GM08714 (cell line): ENCODE data around the gene ST6GALNAC1.
"Not testable (repeated sequence)": the region's sequence is repeated elsewhere in the genome, so short reads cannot be mapped to it uniquely, and the experiment has no call there.

ENCODE experiments used
- H3K4me3 ChIP-seq: fragments of 200-500 bp; sonication (Bioruptor generic); 2 replicates; pipeline ENCODE4 v1.5.1; 2014; ENCODE audit warnings: mild to moderate bottlenecking, low read length, inconsistent platforms
- ZNF274 ChIP-seq: IDR thresholded peaks from 2 replicates; pipeline ENCODE4 v1.6.1; 2012; ENCODE audit warnings: mild to moderate bottlenecking, low read depth, low read length

The ST6GALNAC1 gene

DNA sequence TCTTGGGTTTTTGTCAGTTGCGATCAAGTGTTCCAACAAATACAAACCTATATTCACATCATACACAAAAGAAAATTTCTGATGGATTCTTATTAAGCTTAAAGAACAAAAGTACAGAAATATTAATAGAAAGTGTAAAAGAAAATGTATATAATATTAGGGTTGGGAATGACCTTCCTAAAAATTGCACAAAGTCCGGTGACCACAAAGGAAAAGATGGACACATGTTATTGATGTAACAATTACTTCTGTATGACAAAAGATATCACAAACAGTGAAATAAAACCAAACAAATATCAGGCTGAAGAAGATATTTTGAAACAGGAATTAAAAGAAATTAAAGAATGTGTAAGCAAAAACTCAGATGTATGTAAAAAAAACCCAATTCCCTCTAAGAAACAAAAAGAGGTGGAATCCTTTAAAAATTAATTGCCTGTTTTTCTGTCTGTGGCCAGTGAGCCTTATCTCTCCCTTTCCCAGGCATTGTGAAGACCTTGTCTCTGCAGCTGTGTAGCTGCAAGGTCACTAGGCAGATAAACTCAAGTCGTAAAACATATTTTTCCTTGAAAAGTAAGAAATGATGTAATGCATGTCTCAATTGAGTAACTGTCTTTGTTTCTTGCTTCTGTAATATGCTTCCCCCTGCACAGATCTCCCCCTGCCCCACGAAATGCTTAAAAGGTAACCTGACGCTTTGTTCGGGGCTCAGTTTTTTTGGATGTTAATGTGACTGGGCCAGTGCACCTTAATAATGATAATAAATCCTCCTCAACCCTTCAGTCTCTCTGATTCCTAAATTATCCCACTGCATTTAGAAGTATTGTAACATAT, 2.8 kb downstream of the ST6GALNAC1 start:
- H3K4me3 ChIP-seq, result no peak overlapping the region
- no peak for TF ChIP-seq ZNF274

DNA sequence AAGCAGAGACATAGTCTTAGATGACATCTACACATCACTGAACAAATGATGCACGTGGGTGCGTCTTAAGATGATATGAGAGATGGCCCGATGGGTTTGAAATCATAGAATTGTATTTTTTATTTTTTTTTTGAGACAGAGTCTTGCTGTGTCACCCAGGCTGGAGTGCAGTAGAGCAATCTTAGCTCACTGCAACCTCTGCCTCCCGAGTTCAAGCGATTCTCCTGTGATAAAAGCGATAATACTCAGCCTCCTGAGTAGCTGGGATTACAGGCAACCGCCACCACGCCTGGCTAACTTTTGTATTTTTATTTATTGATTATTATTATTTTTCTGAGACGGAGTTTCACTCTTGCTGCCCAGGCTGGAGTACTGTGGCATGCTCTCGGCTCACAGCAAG, 5.3 kb downstream of the ST6GALNAC1 start:
- H3K4me3 ChIP-seq, result no peak overlapping the region
- TF ChIP-seq ZNF274, result no peak

DNA sequence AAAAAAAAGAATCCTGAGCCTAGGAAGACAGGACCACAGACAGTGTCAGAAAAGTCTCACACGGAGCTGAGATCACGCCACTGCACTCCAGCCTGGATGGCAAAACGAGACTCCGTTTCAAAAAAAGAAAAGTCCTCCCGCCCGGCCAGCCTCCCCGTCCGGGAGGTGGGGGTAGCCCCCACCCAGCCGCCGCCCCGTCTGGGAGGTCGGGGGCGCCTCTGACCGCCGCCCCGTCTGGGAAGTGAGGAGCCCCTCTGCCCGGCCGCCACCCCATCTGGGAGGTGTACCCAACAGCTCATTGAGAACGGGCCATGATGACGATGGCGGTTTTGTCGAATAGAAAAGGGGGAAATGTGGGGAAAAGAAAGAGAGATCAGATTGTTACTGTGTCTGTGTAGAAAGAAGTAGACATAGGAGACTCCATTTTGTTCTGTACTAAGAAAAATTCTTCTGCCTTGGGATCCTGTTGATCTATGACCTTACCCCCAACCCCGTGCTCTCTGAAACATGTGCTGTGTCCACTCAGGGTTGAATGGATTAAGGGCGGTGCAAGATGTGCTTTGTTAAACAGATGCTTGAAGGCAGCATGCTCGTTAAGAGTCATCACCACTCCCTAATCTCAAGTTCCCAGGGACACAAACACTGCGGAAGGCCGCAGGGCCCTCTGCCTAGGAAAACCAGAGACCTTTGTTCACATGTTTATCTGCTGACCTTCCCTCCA, 6.9 kb downstream of the ST6GALNAC1 start:
- H3K4me3 ChIP-seq, result not testable (repeated sequence)

DNA sequence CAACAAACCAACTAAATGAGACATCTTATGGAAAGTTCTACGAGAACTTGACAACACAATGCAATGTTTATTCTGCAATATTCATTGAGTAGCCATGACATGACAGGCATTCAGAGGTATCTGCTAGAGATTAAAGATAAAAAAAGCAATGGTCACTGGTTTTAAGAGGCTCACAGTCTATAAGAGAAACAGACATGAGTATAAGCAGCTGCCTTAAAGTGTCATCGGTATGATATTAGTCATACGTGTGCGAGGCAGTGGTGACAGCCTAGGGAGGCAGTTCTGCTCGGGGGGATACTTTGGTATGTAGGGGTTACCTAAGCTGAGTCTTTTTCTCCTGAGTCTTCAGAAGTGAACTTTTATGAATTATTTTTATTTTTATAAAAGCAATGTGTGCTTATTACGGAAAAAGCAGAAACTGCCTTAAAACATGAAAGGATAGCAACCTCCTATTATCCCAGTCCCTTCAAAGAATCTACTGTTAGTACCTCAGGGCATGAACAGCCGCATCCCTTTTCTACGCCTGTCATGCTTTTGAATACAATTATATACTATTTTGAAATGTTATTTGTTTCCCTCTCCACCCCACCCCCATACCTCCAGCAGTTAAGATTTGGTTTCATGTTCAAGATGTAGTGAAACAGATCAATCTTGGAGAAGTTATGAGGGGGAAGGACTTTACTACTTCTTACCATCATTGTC, 7.7 kb downstream of the ST6GALNAC1 start:
- H3K4me3 ChIP-seq, result no peak overlapping the region
- TF ChIP-seq ZNF274, result no peak

DNA sequence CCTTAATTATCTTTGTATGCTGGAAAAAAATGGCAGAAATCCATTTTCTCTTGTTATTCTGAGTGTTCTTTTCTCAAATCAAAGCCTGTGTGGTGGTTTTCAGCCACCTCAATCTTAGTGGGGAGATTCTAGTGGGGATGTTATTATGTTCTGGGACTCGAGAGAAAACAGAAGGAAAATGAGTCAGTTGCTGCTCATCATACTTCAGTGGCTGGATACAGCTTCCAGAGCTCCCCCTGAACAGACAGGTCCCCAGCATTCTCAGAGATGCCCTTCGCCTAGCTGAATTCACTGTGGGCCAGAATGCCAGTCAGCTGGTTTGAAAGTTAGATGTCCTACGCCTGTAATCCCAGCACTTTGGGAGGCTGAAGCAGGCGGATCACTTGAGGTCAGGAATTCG, 8.5 kb downstream of the ST6GALNAC1 start:
- no peak for TF ChIP-seq ZNF274
- H3K4me3 ChIP-seq, result no peak overlapping the region

DNA sequence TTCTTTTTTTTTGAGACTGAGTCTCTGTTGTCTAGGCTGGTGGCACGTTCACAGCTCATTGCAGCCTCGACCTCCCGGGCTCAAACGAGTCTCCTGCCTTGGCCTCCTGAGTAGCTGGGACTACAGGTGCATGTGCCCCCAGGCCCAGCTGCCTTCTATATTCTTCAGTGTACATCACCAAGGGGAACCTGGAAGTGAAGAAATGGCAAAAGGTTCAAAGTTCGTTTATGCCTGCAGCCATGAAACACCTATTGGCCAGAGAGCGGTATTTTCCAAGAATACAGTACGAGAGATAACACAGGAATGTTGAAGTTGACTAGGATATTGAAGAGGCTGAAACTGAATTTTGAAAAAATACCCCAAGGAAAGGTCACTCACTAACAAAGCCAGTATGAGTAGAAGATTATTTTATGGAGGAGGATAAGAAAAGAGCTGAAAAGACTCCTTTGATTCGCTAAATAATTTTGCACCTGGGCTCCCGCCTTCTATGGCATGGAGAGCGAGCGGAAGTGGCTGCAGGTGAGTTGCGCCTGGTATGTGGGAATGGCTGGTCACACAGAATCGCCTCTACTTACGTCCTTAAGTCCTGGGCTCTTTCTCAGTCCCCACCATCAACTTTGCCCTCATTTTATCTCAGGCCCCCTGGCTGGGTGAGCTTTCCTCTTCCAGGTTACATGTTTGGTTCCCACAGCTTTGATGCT, 9.8 kb downstream of the ST6GALNAC1 start:
- no peak for TF ChIP-seq ZNF274
- no peak overlapping the region for H3K4me3 ChIP-seq

DNA sequence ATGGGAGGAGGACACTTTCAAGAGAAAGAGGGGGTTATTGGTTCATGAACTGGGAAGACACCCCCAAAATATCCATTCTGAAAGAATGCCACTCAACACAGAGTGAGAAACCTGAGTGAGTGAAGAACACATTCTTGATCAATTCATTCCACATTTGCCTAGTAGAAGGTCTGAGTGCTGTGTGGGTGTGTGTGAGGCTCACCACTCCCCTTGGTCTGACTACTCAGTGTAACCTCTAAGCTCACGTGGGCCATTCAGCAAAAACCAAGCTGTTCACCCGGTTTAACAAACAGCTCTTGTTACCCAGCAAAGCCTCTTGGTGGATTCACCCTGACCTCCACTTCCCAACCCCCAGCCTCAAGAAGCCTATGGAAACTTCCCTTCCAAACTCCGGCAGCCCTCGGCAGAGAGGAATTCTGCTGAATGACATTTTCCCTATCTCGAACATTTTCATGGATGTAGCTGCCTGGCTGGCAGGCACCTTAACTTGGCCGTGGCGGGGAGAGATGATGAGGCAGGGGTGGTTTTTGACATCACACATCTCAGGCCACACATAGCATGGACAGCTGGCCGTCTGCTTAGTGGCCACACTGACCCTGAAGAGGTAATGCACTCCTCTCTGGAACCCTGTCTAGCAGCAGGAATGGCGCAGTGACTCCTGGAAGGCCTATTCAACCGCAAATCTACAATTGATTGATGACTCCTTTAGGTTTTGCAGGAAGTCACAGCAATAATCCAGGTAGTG, 11.6 kb downstream of the ST6GALNAC1 start:
- no peak overlapping the region for H3K4me3 ChIP-seq
- TF ChIP-seq ZNF274, result no peak

DNA sequence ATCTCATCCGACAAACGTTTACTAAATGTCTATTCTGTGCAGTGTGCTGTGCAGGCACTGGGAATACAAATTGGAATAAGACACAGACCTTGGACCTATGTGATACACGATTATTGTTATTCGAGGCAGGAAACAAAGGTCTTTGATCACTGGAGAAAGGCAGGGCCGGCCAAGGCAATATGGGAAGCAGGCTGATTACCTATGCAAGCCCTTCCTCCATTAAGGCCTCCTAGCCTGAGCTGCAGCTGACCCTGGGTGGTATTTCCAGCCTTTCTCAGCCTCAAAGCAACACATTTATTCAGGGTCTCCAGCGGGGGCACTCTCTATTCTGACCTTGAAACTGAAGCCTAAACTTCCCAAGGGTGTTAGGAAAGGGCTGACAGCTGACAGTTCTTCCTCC, 13.4 kb downstream of the ST6GALNAC1 start:
- H3K4me3 ChIP-seq, result no peak overlapping the region
- TF ChIP-seq ZNF274, result no peak

DNA sequence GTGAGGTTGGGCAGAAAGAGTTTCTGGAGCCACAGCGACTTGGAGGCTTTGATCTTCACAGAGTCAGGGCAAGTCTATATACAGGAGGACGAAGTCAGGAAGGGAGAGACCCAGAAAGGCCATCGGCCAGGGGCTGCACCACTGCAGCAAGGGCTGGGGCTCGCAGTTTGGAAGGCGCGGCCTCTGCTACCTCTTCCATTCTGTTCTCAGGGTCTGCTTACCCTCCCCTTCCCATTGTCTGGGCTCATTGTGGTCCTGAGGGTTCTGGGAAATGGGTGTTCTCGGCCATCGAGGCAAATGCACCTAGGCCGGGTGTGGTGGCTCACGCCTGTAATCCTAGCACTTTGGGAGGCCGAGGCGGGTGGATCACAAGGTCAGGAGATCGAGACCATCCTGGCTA, 16.0 kb downstream of the ST6GALNAC1 start:
- H3K4me3 ChIP-seq, result no peak overlapping the region
- no peak for TF ChIP-seq ZNF274

DNA sequence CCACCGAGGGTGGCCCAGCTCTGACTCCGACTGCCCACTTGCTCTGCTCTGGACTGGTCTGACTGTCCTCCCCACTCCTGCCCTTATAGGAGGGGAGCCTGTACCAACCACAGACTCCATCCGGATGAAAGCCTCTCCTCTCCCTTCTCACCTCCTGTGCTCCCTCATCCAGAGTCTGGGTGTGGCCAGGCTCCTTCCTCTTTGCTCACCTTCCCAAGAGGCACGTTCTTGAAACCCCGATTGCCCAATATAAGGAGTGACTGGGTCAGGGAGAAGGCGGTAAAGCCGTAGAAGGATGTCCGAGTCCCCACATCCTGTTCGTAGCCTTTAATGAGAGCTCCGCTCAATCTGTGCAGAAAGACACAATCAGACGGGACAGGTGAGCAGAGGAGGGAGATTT, 17.1 kb downstream of the ST6GALNAC1 start:
- TF ChIP-seq ZNF274, result no peak

DNA sequence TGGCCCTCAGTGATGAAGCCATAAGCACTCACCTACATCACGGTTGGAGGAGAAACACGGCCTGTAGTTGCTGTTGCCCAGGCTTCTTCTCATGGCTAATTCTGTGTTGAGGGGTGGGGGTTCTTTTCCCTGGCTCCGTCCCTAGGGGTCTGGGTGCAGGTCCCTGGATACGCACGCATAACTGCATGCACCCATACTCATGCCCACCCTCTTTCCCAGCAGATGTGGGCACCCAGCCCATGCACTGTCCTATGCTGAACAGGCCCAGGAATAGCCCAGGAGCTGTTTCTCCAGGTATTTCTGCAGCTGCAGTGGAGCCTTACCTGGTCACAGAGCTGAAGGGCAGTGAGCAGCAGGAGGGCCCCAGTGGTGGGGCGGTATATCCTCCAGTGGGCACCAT, 18.1 kb downstream of the ST6GALNAC1 start:
- no peak overlapping the region for H3K4me3 ChIP-seq
- no peak for TF ChIP-seq ZNF274

More for the DNA sequence above, 17.1 kb downstream of the ST6GALNAC1 start:
- no peak overlapping the region for H3K4me3 ChIP-seq

DNA sequence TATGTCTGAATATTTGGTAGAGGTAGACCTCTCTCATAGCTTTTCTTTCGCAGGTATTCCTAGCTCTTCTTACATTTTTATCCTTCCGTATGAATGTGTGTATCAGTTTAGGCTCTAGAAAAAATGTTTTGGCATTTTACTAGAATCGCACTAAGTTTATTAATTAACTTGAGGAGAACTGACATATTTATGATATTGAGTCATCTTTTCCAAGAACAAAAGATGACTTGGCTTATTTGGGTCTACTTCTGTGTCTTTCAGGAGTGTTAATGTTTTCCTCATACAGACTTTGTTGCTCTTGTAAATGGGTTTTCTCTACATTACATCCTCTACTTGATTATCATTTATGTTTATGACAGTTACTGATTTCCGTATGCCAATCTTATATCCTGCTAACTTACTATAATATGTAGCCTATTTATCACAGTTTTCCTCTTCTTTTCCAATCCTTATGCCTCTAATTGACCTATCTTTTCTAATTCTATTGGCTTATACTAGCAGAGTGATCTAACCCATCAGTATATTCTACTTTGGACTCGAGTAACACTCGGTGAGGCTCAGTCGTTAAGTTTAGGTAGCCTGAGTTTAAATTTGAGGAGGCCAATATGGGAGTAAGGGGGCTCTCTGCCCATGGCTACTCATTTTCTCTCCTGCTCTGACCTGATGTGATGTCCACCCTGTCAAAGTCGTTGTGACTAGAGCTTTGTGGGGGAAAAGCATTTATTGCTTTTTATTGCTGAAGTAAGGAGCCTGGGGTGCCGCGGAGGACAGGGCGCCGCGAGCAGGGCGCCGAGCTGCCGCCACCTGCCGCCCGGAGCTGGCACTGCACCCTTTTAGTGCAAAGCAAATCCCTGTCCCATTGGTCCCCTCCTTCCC, 20.0 kb downstream of the ST6GALNAC1 start:
- TF ChIP-seq ZNF274, result no peak
- no peak overlapping the region for H3K4me3 ChIP-seq

DNA sequence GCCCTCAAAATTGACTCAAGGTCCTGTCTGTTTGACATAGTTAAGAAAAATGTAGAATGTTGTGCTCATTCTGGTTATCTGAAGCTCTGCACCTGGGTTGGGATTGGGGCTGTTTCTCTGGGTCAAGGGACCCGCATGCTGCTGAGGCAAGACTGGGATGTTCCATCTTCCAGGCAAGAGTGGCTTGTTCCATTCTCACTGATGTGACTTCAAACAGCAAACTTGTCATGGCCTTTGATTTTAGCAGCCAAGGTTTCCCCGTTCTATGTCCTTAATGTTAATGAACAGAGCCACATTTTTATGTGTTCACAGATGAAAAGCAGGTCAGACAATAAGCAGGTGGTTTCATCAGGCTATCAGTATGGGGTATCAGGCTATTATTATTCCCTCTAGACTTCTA, 25.7 kb downstream of the ST6GALNAC1 start:
- TF ChIP-seq ZNF274, result no peak

More for the DNA sequence above, 25.7 kb downstream of the ST6GALNAC1 start:
- H3K4me3 ChIP-seq, result no peak overlapping the region
